SK-N-SH (cell line): ENCODE data around the gene KANSL3. TPM values are rescaled to one million over a fixed set of nuclear protein-coding genes. Genes with fewer than 3 reads are reported as not detected.

ENCODE experiments used
- CTCF ChIA-PET: fragments of 300-600, 350-600 bp; formaldehyde crosslinking; extraction: SDS; loops from one replicate; lab custom pipeline; 2021; lab: Yijun Ruan, JAX
- POLR2A ChIA-PET: fragments of 350-600 bp; sonication (Branson Sonifier 250); formaldehyde crosslinking; extraction: SDS; loops from one replicate; lab custom pipeline; 2020; ENCODE audit warnings: antibody characterized with exemption, inconsistent platforms; lab: Yijun Ruan, JAX
- DNase-seq: peaks from one replicate; pipeline ENCODE4 v3.0.0; 2012
- H2AFZ ChIP-seq: fragments of 200-600 bp; sonication (generic); 2 replicates; pipeline ENCODE4 v1.8.1; 2016; ENCODE audit warnings: antibody characterized with exemption, mild to moderate bottlenecking, low read depth
- H3F3A ChIP-seq: fragments of 200-600 bp; sonication (generic); replicated peaks from 2 replicates; pipeline ENCODE3; 2016; ENCODE audit warnings: antibody characterized with exemption, mild to moderate bottlenecking; ENCODE audit not compliant: insufficient read depth
- H3K27ac ChIP-seq, 2 experiments: fragments of 200-500 bp in 1 of 2; fragments of 200-600 bp in 1 of 2; sonication (Bioruptor generic) in 1 of 2; sonication (generic), shearing (Covaris generic) in 1 of 2; 2 replicates each; pipeline versions ENCODE4 v1.5.1 to v1.6.1; 2014 to 2016; ENCODE audit warnings: low read depth in 2 of 2, inconsistent platforms in 1 of 2, low read length in 1 of 2, mild to moderate bottlenecking in 1 of 2, mixed read lengths in 1 of 2
- H3K27me3 ChIP-seq: fragments of 200-600 bp; sonication (generic), shearing (Covaris generic); 2 replicates; pipeline ENCODE4 v1.6.1; 2016; ENCODE audit warnings: mixed run types; ENCODE audit not compliant: insufficient read depth
- H3K36me3 ChIP-seq, 2 experiments: fragments of 200-500 bp in 1 of 2; fragments of 200-600 bp in 1 of 2; sonication (Bioruptor generic) in 1 of 2; sonication (generic) in 1 of 2; replicated peaks in 1 of 2; 2 replicates each; pipeline versions ENCODE3 to v1.5.1; 2014 to 2016; ENCODE audit warnings: low read length in 1 of 2, mild to moderate bottlenecking in 1 of 2; ENCODE audit not compliant: insufficient read depth in 2 of 2, control insufficient read depth in 1 of 2
- H3K4me1 ChIP-seq, 2 experiments: fragments of 200-500 bp in 1 of 2; fragments of 200-600 bp in 1 of 2; sonication (Bioruptor generic) in 1 of 2; sonication (generic), shearing (Covaris generic) in 1 of 2; 2 replicates each; pipeline versions ENCODE4 v1.5.1 to v1.6.1; 2014 to 2016; ENCODE audit warnings: low read depth in 1 of 2, low read length in 1 of 2, mixed run types in 1 of 2; ENCODE audit not compliant: insufficient read depth in 2 of 2, control insufficient read depth in 1 of 2
- H3K4me2 ChIP-seq: fragments of 200-600 bp; sonication (generic), shearing (Covaris generic); 2 replicates; pipeline ENCODE4 v1.6.1; 2017; ENCODE audit warnings: mixed run types
- H3K4me3 ChIP-seq, 2 experiments: fragments of 200-500 bp in 1 of 2; fragments of 200-600 bp in 1 of 2; sonication (Bioruptor generic) in 1 of 2; sonication (generic), shearing (Covaris generic) in 1 of 2; 2 replicates each; pipeline versions ENCODE4 v1.5.1 to v1.8.1; 2014 to 2016; ENCODE audit warnings: low read depth in 2 of 2, inconsistent platforms in 1 of 2, low read length in 1 of 2, mild to moderate bottlenecking in 1 of 2, mixed read lengths in 1 of 2, moderate library complexity in 1 of 2
- H3K79me2 ChIP-seq: fragments of 200-600 bp; sonication (generic); 2 replicates; pipeline ENCODE4 v1.8.1; 2017; ENCODE audit warnings: mild to moderate bottlenecking; ENCODE audit not compliant: insufficient read depth
- H3K9ac ChIP-seq: fragments of 200-600 bp; sonication (generic); 2 replicates; pipeline ENCODE4 v1.6.1; 2017; ENCODE audit warnings: mixed run types
- H3K9me2 ChIP-seq: fragments of 200-600 bp; sonication (generic); 2 replicates; pipeline ENCODE4 v1.6.1; 2017; ENCODE audit warnings: mixed run types
- H3K9me3 ChIP-seq: fragments of 200-600 bp; sonication (generic); 2 replicates; pipeline ENCODE4 v1.6.1; 2017; ENCODE audit warnings: mixed run types, mild to moderate bottlenecking, moderate library complexity
- H4K20me1 ChIP-seq: fragments of 200-600 bp; sonication (generic); 2 replicates; pipeline ENCODE4 v1.6.1; 2017; ENCODE audit warnings: mild to moderate bottlenecking, mixed run types; ENCODE audit not compliant: insufficient read depth
- FOSL2 ChIP-seq: IDR thresholded peaks from 2 replicates; pipeline ENCODE4 v1.4.0; 2012; ENCODE audit warnings: low read depth, mild to moderate bottlenecking, moderate library complexity, borderline replicate concordance
- FOXM1 ChIP-seq: IDR thresholded peaks from 2 replicates; pipeline ENCODE4 v1.4.0; 2012; ENCODE audit warnings: low read depth, mild to moderate bottlenecking
- NFIC ChIP-seq: IDR thresholded peaks from 2 replicates; pipeline ENCODE4 v1.4.0; 2012; ENCODE audit warnings: borderline replicate concordance
- NRF1 ChIP-seq: IDR thresholded peaks from 2 replicates; pipeline ENCODE4 v1.6.1; 2012; ENCODE audit warnings: low read depth, mild to moderate bottlenecking, low read length
- RFX5 ChIP-seq: IDR thresholded peaks from 2 replicates; pipeline ENCODE4 v1.6.1; 2012; ENCODE audit warnings: mild to moderate bottlenecking, improper control_type of control experiment, low read length
- RXRA ChIP-seq: IDR thresholded peaks from 2 replicates; pipeline ENCODE4 v1.4.0; 2012; ENCODE audit warnings: low read depth, mild to moderate bottlenecking, borderline replicate concordance
- SIN3A ChIP-seq: IDR thresholded peaks from 2 replicates; pipeline ENCODE4 v1.6.1; 2012; ENCODE audit warnings: low read depth, mild to moderate bottlenecking, low read length, moderate library complexity, borderline replicate concordance
- TEAD4 ChIP-seq: IDR thresholded peaks from 2 replicates; pipeline ENCODE4 v1.4.0; 2012; ENCODE audit warnings: mild to moderate bottlenecking, borderline replicate concordance; ENCODE audit not compliant: insufficient read depth
- WGBS: methylation state at CpG from one replicate; pipeline ENCODE4 v1.1.6; 2017; ENCODE audit warnings: low lambda C conversion rate; 5-methylcytosine and 5-hydroxymethylcytosine counted together
- polyA plus RNA-seq, 3 experiments: library from polyadenylated mRNA; depleted of rRNA; stranded (reverse); fragments of >200 nt; gene quantifications; 2 replicates each; pipeline ENCODE4 v1.2.3, GENCODE V29; 2012
- TF ChIP-seq, protein P1 (sequence below): IDR thresholded peaks from 2 replicates; pipeline ENCODE4; 2012

Gene KANSL3
- polyA plus RNA-seq, 1 of the 3 experiments (the other 2 are of a cell fraction), result 10.7 TPM

GRCh38 chr2:96553176-96553956 lies 84.7 kb downstream of the KANSL3 start:
- peaks cover 0 to 6% of the 10 kb centered on the region in 2 experiments for H3K36me3 ChIP-seq
- POLR2A ChIA-PET, result interaction anchor here (0.7 kb wide), 1 partner anchor 18 kb away, joined by 5 read pairs; no protein-coding TSS in a partner anchor
- 98% methylated on average over 9 of the region's 16 CpGs for WGBS
- DNase-seq, result peak; percentile 31
- H3K9me2 ChIP-seq, result no peaks in the 10 kb centered on the region
- H3K4me3 ChIP-seq, result no peak overlapping the region
- no peaks in the 10 kb centered on the region for H3K9me3 ChIP-seq
- no peaks in the 10 kb centered on the region for H3K27me3 ChIP-seq
- TF ChIP-seq TEAD4, result no peak
- TF ChIP-seq NFIC, result no peak
- no peak for TF ChIP-seq SIN3A
- TF ChIP-seq, protein P1, sequence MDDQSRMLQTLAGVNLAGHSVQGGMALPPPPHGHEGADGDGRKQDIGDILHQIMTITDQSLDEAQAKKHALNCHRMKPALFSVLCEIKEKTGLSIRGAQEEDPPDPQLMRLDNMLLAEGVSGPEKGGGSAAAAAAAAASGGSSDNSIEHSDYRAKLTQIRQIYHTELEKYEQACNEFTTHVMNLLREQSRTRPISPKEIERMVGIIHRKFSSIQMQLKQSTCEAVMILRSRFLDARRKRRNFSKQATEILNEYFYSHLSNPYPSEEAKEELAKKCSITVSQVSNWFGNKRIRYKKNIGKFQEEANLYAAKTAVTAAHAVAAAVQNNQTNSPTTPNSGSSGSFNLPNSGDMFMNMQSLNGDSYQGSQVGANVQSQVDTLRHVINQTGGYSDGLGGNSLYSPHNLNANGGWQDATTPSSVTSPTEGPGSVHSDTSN, result no peak
- H3K79me2 ChIP-seq, result no peaks in the 10 kb centered on the region
- no peak overlapping the region for H3K4me2 ChIP-seq
- H2AFZ ChIP-seq, result no peak overlapping the region
- H3K27ac ChIP-seq, result no peak overlapping the region
- no peaks in the 10 kb centered on the region for H4K20me1 ChIP-seq
- no peak overlapping the region for H3K9ac ChIP-seq
- H3F3A ChIP-seq, result peaks cover 3% of the 10 kb centered on the region
- CTCF ChIA-PET, result interaction anchor here (0.6 to 6.6 kb wide), 36 partner anchors 8 to 314 kb away, joined by 3 to 91 read pairs (median 6); partner anchors contain the start of gene NEURL3
- peaks cover 0 to 3% of the 10 kb centered on the region in 2 experiments; a peak in 1 of 4 replicates for H3K4me1 ChIP-seq

- POLR2A ChIA-PET, result no interaction called here
- Histone ChIP-seq H3K4me3 (no peak overlapping the region), H2AFZ (no peak overlapping the region), H3K4me2 (no peak overlapping the region), H3K27me3 (no peaks in the 10 kb centered on the region), H3K9me3 (no peaks in the 10 kb centered on the region), H4K20me1 (no peaks in the 10 kb centered on the region), H3K79me2 (no peaks in the 10 kb centered on the region), H3K9ac (no peak overlapping the region), H3F3A (peaks cover 7% of the 10 kb centered on the region), H3K9me2 (no peaks in the 10 kb centered on the region), H3K36me3 (peaks cover 0 to 6% of the 10 kb centered on the region in 2 experiments), H3K27ac (no peak overlapping the region), H3K4me1 (peaks cover 0 to 3% of the 10 kb centered on the region in 2 experiments; a peak in 1 of 4 replicates)
- CTCF ChIA-PET, result interaction anchor here (0.8 to 6.6 kb wide), 7 partner anchors 9 to 145 kb away, joined by 3 to 91 read pairs (median 47); no protein-coding TSS in a partner anchor
- 87% methylated on average over 14 of the region's 18 CpGs for WGBS
- peak; percentile 15 for DNase-seq
- TF ChIP-seq RFX5 (no peak), NRF1 (no peak), RXRA (no peak), FOSL2 (no peak), FOXM1 (no peak)
- TF ChIP-seq, protein P1, result no peak
Measured at GRCh38 chr2:96552315-96553175, 85.6 kb downstream of the KANSL3 start.
